HG03060 (cell line): ENCODE data around the gene UFL1.

Experiments used
- ATAC-seq: cut with Tn5 transposase; IDR thresholded peaks from one replicate; pipeline ENCODE4 v1.9.1; 2021; ENCODE audit warnings: low read depth, moderate number of reproducible peaks; ENCODE audit not compliant: unreplicated experiment

Gene UFL1

GRCh38 chr6:96570053-96570452 is 48.4 kb downstream of the UFL1 start:
- no peak for ATAC-seq

- ATAC-seq = no peak
Measured at GRCh38 chr6:96571551-96571950, 49.9 kb downstream of the UFL1 start.

DNA sequence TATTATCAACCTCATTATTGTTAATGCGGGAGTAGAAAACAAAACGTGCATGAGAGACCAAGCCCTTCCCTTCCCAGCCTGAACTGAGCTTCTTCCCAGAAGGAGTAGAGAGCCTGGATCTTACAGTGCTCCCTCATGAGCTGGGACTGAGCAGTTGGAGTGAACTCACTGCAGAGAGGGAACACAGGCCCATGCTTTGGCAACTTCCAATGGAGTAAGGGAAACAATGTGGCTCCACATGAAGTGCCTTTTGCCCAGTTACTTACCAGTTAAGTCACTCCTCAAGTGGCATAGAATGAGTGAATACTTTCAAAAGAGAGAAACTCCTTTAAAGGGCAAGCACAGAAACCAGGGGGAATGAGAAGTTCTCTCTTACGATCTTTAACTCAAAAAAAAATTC is 53.8 kb downstream of the UFL1 start:
- ATAC-seq = no peak

DNA sequence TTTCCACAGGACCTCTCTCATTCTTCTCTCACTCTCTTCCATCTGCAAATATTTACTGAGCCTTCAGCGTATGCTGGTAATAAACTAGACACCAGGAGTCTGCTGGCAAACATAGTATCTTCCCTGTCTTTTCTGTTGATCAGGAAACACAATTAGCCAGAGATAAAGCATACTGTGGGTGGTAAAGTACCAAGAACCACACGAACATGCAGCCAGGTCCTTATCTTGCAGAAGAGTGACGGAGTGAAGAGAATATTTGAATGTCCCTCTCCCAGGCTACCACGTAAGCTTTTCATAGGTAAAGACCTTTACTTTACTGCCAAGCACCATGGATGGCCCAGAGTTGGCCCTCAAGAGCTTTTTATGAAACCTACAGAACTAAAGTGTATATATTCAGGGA is 54.6 kb downstream of the UFL1 start:
- ATAC-seq = no peak

- no peak for ATAC-seq
Measured at GRCh38 chr6:96582021-96582420, 60.4 kb downstream of the UFL1 start.

- ATAC-seq = no peak
Measured at GRCh38 chr6:96582436-96582835, 60.8 kb downstream of the UFL1 start.

DNA sequence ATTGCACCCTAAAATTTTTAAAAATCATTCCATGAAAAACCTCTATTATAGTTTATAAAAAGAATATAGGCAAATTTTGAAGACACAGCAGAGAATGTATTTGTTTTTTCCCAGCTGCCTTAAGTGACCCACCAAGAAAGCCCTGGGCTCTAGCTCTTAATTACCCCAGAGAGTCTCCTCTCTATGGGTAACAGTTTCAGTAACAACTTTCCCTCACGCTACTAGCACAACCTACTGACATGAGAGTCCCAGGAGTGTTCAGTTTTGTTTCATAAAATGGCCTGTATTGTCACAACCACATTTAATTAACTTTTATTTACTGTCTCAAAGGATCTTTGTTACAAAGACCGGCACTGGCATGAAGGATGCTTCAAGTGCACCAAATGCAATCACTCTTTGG is 82.8 kb downstream of the UFL1 start:
- no peak for ATAC-seq
